ENCODE measurements around the gene HYAL2. TPM values are rescaled to one million over a fixed set of nuclear protein-coding genes. Genes with fewer than 3 reads are reported as not detected.

Gene HYAL2
- total and polyA plus RNA-seq, 7 donors, result 8.6 to 62.6 (median 42.4) TPM

- 86 to 90% methylated on average over 8 of the region's 8 CpGs for WGBS, 2 donors
- no peak for DNase-seq
- Histone ChIP-seq H3K27ac (peak overlapping the region; percentile 93 to 99 (median 99)), H3K36me3 (no peaks in the 10 kb centered on the region), H3K9me3 (no peaks in the 10 kb centered on the region), H3K4me1 (peaks cover 0 to 74% (median 66%) of the 10 kb centered on the region in 4 donors), H3K27me3 (peaks cover 0 to 9% (median 0%) of the 10 kb centered on the region in 3 donors), H3K4me3 (peak overlapping the region in 3 of 4 donors; percentile 34 to 43 (median 39))
- intact Hi-C loops (cut with DNase I), result no loop called here
- no peak for TF ChIP-seq POLR2AphosphoS5 (IDR thresholded peaks at IDR 0.05)
These were observed 52.5 kb downstream of the HYAL2 start for GRCh38 chr3:50269977-50270413.

- H3K4me1 ChIP-seq, result peaks cover 0 to 80% (median 71%) of the 10 kb centered on the region in 4 donors
- WGBS, 2 donors, result 31 to 64% methylated on average over 4 of the region's 4 CpGs
These were observed 53.1 kb downstream of the HYAL2 start for GRCh38 chr3:50269460-50269859.

GRCh38 chr3:50268703-50269451 is 53.7 kb downstream of the HYAL2 start, which contains the start of gene SEMA3B:
SEMA3B (plus strand) TSS chr3:50269147; CDS start chr3:50269241, 94 bp downstream.
- Histone ChIP-seq H3K27me3 (peaks cover 0 to 6% (median 0%) of the 10 kb centered on the region in 3 donors), H3K4me3 (peak within 1 kb of the TSS; percentile 14 to 58 (median 54)), H3K9me3 (no peaks in the 10 kb centered on the region), H3K4me1 (peaks cover 0 to 81% (median 74%) of the 10 kb centered on the region in 4 donors), H3K36me3 (no peaks in the 10 kb centered on the region), H3K27ac (peak within 1 kb of the TSS; percentile 93 to 99 (median 99))
- intact Hi-C loops (cut with DNase I), result no loop called here
- TF ChIP-seq POLR2A (IDR thresholded peaks at IDR 0.05) (peak; percentile 25 to 35), CTCF (IDR thresholded peaks at IDR 0.05) (no peak), POLR2AphosphoS5 (IDR thresholded peaks at IDR 0.05) (peak; percentile 21 to 85 (median 64)), EP300 (IDR thresholded peaks at IDR 0.05) (no peak)
- WGBS, 2 donors, result 11 to 50% methylated on average over 21 of the region's 21 CpGs
- DNase-seq, result peak; percentile 86

More at GRCh38 chr3:50269460-50269859, 53.1 kb downstream of the HYAL2 start:
- DNase-seq, result no peak
- intact Hi-C loops (cut with DNase I), result no loop called here
- H3K27me3 ChIP-seq, result peaks cover 0 to 8% (median 0%) of the 10 kb centered on the region in 3 donors
- no peak for TF ChIP-seq EP300 (IDR thresholded peaks at IDR 0.05)
- peak overlapping the region; percentile 93 to 99 (median 99) for H3K27ac ChIP-seq
- no peaks in the 10 kb centered on the region for H3K36me3 ChIP-seq
- H3K4me3 ChIP-seq, result peak overlapping the region; percentile 14 to 43 (median 36)
- H3K9me3 ChIP-seq, result no peaks in the 10 kb centered on the region

- H3K4me3 ChIP-seq, result peak overlapping the region in 3 of 4 donors; percentile 52 to 58 (median 55)
- H3K4me1 ChIP-seq, result peaks cover 0 to 77% (median 73%) of the 10 kb centered on the region in 4 donors
- H3K27me3 ChIP-seq, result no peaks in the 10 kb centered on the region
- no peaks in the 10 kb centered on the region for H3K36me3 ChIP-seq
- H3K27ac ChIP-seq, result peak overlapping the region; percentile 93 to 99 (median 99)
- intact Hi-C loops (cut with DNase I), result no loop called here
- DNase-seq, result no peak
- no peak for TF ChIP-seq POLR2A (IDR thresholded peaks at IDR 0.05)
- no peak for TF ChIP-seq POLR2AphosphoS5 (IDR thresholded peaks at IDR 0.05)
- no peak for TF ChIP-seq CTCF (IDR thresholded peaks at IDR 0.05)
- no peak for TF ChIP-seq EP300 (IDR thresholded peaks at IDR 0.05)
- WGBS, 2 donors, result 21 to 53% methylated on average over 3 of the region's 3 CpGs
- H3K9me3 ChIP-seq, result no peaks in the 10 kb centered on the region
These were observed 54.3 kb downstream of the HYAL2 start for GRCh38 chr3:50268276-50268675.

Other genes starting within 250 kb of the HYAL2 start
- gene RBM5, start 233.8 kb downstream of the HYAL2 start, total RNA-seq, result 100 to 1,000 TPM; 149 to 294 (median 176) TPM
- 10 to 100 TPM; 19.4 to 96.4 (median 33.6) TPM for gene RBM5, start 233.8 kb downstream of the HYAL2 start, polyA plus RNA-seq
- 10 to 100 TPM in 1 of 4 donors, 1 to 10 TPM in 3; 5.1 to 11.4 (median 8.0) TPM for gene SEMA3F, start 167.4 kb downstream of the HYAL2 start, total RNA-seq
- gene SEMA3F, start 167.4 kb downstream of the HYAL2 start, polyA plus RNA-seq, result 10 to 100 TPM in 1 of 3 donors, 1 to 10 TPM in 1, under 1 TPM in 1; 0.60 to 12.3 (median 1.2) TPM
- not detected for gene GNAT1, start 131.1 kb downstream of the HYAL2 start, total RNA-seq
- gene GNAT1, start 131.1 kb downstream of the HYAL2 start, polyA plus RNA-seq, result under 1 TPM in 1 of 3 donors, not detected in 2; 0.06 TPM
- under 1 TPM in 1 of 4 donors, not detected in 3; 0.28 TPM for gene SLC38A3, start 117.5 kb downstream of the HYAL2 start, total RNA-seq
- under 1 TPM in 1 of 3 donors, not detected in 2; 0.07 TPM for gene SLC38A3, start 117.5 kb downstream of the HYAL2 start, polyA plus RNA-seq
- gene GNAI2, start 86.5 kb downstream of the HYAL2 start, total RNA-seq, result 100 to 1,000 TPM; 149 to 171 (median 163) TPM
- 100 to 1,000 TPM in 1 of 3 donors, 10 to 100 TPM in 2; 43.9 to 125 (median 64.3) TPM for gene GNAI2, start 86.5 kb downstream of the HYAL2 start, polyA plus RNA-seq
- gene SEMA3B, start 53.6 kb downstream of the HYAL2 start, total RNA-seq, result 10 to 100 TPM in 3 of 4 donors, 1 to 10 TPM in 1; 7.9 to 54.6 (median 25.0) TPM
- 10 to 100 TPM; 12.0 to 39.2 (median 15.3) TPM for gene SEMA3B, start 53.6 kb downstream of the HYAL2 start, polyA plus RNA-seq
- not detected for gene LSMEM2, start 43.7 kb downstream of the HYAL2 start, total RNA-seq
- under 1 TPM in 2 of 3 donors, not detected in 1; 0.13 to 0.46 TPM for gene LSMEM2, start 43.7 kb downstream of the HYAL2 start, polyA plus RNA-seq
- 10 to 100 TPM; 46.7 to 59.1 (median 52.7) TPM for gene IFRD2, start 30.3 kb downstream of the HYAL2 start, total RNA-seq
- gene IFRD2, start 30.3 kb downstream of the HYAL2 start, polyA plus RNA-seq, result 10 to 100 TPM; 24.5 to 73.1 (median 31.2) TPM
- 1 to 10 TPM; 2.1 to 8.3 (median 3.4) TPM for gene HYAL3, start 23.3 kb downstream of the HYAL2 start, total RNA-seq
- gene HYAL3, start 23.3 kb downstream of the HYAL2 start, polyA plus RNA-seq, result 1 to 10 TPM in 2 of 3 donors, under 1 TPM in 1; 0.60 to 4.4 (median 2.8) TPM
- gene NAA80, start 23.3 kb downstream of the HYAL2 start, total RNA-seq, result 1 to 10 TPM; 3.6 to 9.4 (median 7.6) TPM
- gene NAA80, start 23.3 kb downstream of the HYAL2 start, polyA plus RNA-seq, result 1 to 10 TPM; 3.5 to 9.5 (median 4.2) TPM
- gene HYAL1, start 19.2 kb downstream of the HYAL2 start, total RNA-seq, result 1 to 10 TPM; 3.5 to 7.2 (median 4.2) TPM
- 10 to 100 TPM in 1 of 3 donors, 1 to 10 TPM in 2; 2.4 to 15.1 (median 9.5) TPM for gene HYAL1, start 19.2 kb downstream of the HYAL2 start, polyA plus RNA-seq
- gene TUSC2, start 5.5 kb upstream of the HYAL2 start, total RNA-seq, result 10 to 100 TPM; 23.2 to 54.7 (median 38.0) TPM
- 10 to 100 TPM; 28.7 to 37.1 (median 33.0) TPM for gene TUSC2, start 5.5 kb upstream of the HYAL2 start, polyA plus RNA-seq
- 10 to 100 TPM; 27.4 to 29.8 (median 28.5) TPM for gene RASSF1, start 18.1 kb upstream of the HYAL2 start, total RNA-seq
- gene RASSF1, start 18.1 kb upstream of the HYAL2 start, polyA plus RNA-seq, result 10 to 100 TPM; 16.4 to 41.7 (median 21.0) TPM
- gene ZMYND10, start 23.0 kb upstream of the HYAL2 start, total RNA-seq, result 1 to 10 TPM in 1 of 4 donors, not detected in 3; 1.2 TPM
- under 1 TPM in 1 of 3 donors, not detected in 2; 0.77 TPM for gene ZMYND10, start 23.0 kb upstream of the HYAL2 start, polyA plus RNA-seq
- 10 to 100 TPM; 19.1 to 28.5 (median 19.2) TPM for gene NPRL2, start 28.0 kb upstream of the HYAL2 start, total RNA-seq
- gene NPRL2, start 28.0 kb upstream of the HYAL2 start, polyA plus RNA-seq, result 10 to 100 TPM; 16.8 to 22.2 (median 18.7) TPM
- 10 to 100 TPM in 1 of 4 donors, 1 to 10 TPM in 3; 6.8 to 12.7 (median 8.2) TPM for gene CYB561D2, start 28.1 kb upstream of the HYAL2 start, total RNA-seq
- 10 to 100 TPM; 10.8 to 46.0 (median 14.8) TPM for gene CYB561D2, start 28.1 kb upstream of the HYAL2 start, polyA plus RNA-seq
- gene TMEM115, start 36.8 kb upstream of the HYAL2 start, total RNA-seq, result 10 to 100 TPM; 40.5 to 45.7 (median 44.3) TPM
- 10 to 100 TPM in 2 of 3 donors, 1 to 10 TPM in 1; 9.5 to 37.4 (median 11.4) TPM for gene TMEM115, start 36.8 kb upstream of the HYAL2 start, polyA plus RNA-seq
- 1 to 10 TPM in 3 of 4 donors, under 1 TPM in 1; 0.49 to 1.7 (median 1.3) TPM for gene CACNA2D2, start 180.9 kb upstream of the HYAL2 start, total RNA-seq
- gene CACNA2D2, start 180.9 kb upstream of the HYAL2 start, polyA plus RNA-seq, result 1 to 10 TPM in 1 of 3 donors, under 1 TPM in 1, not detected in 1; 0.60 to 1.2 TPM
- gene C3orf18, start 245.0 kb upstream of the HYAL2 start, total RNA-seq, result 10 to 100 TPM; 13.3 to 28.0 (median 16.0) TPM
- 1 to 10 TPM; 1.8 to 4.0 (median 2.3) TPM for gene C3orf18, start 245.0 kb upstream of the HYAL2 start, polyA plus RNA-seq
- gene HEMK1, start 246.8 kb upstream of the HYAL2 start, total RNA-seq, result 10 to 100 TPM in 1 of 4 donors, 1 to 10 TPM in 3; 5.0 to 13.3 (median 7.2) TPM
- 10 to 100 TPM in 2 of 3 donors, 1 to 10 TPM in 1; 9.6 to 17.7 (median 12.3) TPM for gene HEMK1, start 246.8 kb upstream of the HYAL2 start, polyA plus RNA-seq

Data from sigmoid colon (tissue), 7 donors.